ENCODE data around the gene RCN2. TPM values are rescaled to one million over a fixed set of nuclear protein-coding genes. Genes with fewer than 3 reads are reported as not detected.

Gene RCN2
- total RNA-seq, 2 donors from 2014 or later: 25.5 to 32.2 TPM

GRCh38 chr15:76973362-76973743, 41.8 kb downstream of the RCN2 start:
- H3K4me3 Mint-ChIP-seq: no peak overlapping the region
- H3K27ac Mint-ChIP-seq: peak overlapping the region; percentile 17 to 63
- ATAC-seq (peak; percentile 68 to 74), DNase-seq (ENCODE audit: low spot score) (no peak)
- peaks cover 26 to 27% of the 10 kb centered on the region in 2 donors for H3K4me1 Mint-ChIP-seq (ENCODE audit: low read depth in 2 of 2)
- H3K27me3 Mint-ChIP-seq: no peaks in the 10 kb centered on the region
- H3K36me3 Mint-ChIP-seq: no peaks in the 10 kb centered on the region
- no peaks in the 10 kb centered on the region for H3K9me3 Mint-ChIP-seq

- DNase-seq (ENCODE audit: low spot score) (no peak), ATAC-seq (peak in 1 of 2 donors; percentile 28)
- Mint-ChIP-seq H3K4me3 (no peak overlapping the region), H3K4me1 (ENCODE audit: low read depth in 2 of 2) (peaks cover 28 to 31% of the 10 kb centered on the region in 2 donors), H3K27ac (peak overlapping the region; percentile 17 to 63), H3K9me3 (no peaks in the 10 kb centered on the region), H3K36me3 (no peaks in the 10 kb centered on the region), H3K27me3 (no peaks in the 10 kb centered on the region)
These were observed 42.4 kb downstream of the RCN2 start for GRCh38 chr15:76973906-76974305.

- Mint-ChIP-seq H3K4me3 (no peak overlapping the region), H3K27ac (peak overlapping the region in 1 of 2 donors; percentile 63), H3K9me3 (no peaks in the 10 kb centered on the region), H3K4me1 (ENCODE audit: low read depth in 2 of 2) (peaks cover 28 to 32% of the 10 kb centered on the region in 2 donors), H3K27me3 (no peaks in the 10 kb centered on the region), H3K36me3 (no peaks in the 10 kb centered on the region)
- ATAC-seq: peak in 1 of 2 donors; percentile 6
- DNase-seq (ENCODE audit: low spot score): no peak
These were observed 43.0 kb downstream of the RCN2 start for GRCh38 chr15:76974456-76975036.

GRCh38 chr15:76976141-76976540, 44.6 kb downstream of the RCN2 start:
- DNase-seq (ENCODE audit: low spot score) (no peak), ATAC-seq (no peak)
- Mint-ChIP-seq H3K4me1 (ENCODE audit: low read depth in 2 of 2) (peaks cover 28 to 37% of the 10 kb centered on the region in 2 donors), H3K36me3 (no peaks in the 10 kb centered on the region), H3K4me3 (peak overlapping the region; percentile 18), H3K27me3 (no peaks in the 10 kb centered on the region), H3K27ac (peak overlapping the region; percentile 22 to 66), H3K9me3 (no peaks in the 10 kb centered on the region)

- Mint-ChIP-seq H3K36me3 (no peaks in the 10 kb centered on the region), H3K27ac (peak overlapping the region; percentile 22 to 66), H3K4me3 (peak overlapping the region; percentile 18), H3K4me1 (ENCODE audit: low read depth in 2 of 2) (peaks cover 28 to 37% of the 10 kb centered on the region in 2 donors), H3K27me3 (no peaks in the 10 kb centered on the region), H3K9me3 (no peaks in the 10 kb centered on the region)
- no peak for DNase-seq (ENCODE audit: low spot score)
- peak; percentile 80 to 82 for ATAC-seq
These were observed 45.2 kb downstream of the RCN2 start for GRCh38 chr15:76976572-76977270.

GRCh38 chr15:76978522-76979330, 47.2 kb downstream of the RCN2 start:
- H3K9me3 Mint-ChIP-seq: no peaks in the 10 kb centered on the region
- ATAC-seq: no peak
- H3K27ac Mint-ChIP-seq: no peak overlapping the region
- no peak overlapping the region for H3K4me3 Mint-ChIP-seq
- no peak for DNase-seq (ENCODE audit: low spot score)
- H3K27me3 Mint-ChIP-seq: no peaks in the 10 kb centered on the region
- H3K36me3 Mint-ChIP-seq: no peaks in the 10 kb centered on the region
- peaks cover 33 to 36% of the 10 kb centered on the region in 2 donors for H3K4me1 Mint-ChIP-seq (ENCODE audit: low read depth in 2 of 2)

DNA sequence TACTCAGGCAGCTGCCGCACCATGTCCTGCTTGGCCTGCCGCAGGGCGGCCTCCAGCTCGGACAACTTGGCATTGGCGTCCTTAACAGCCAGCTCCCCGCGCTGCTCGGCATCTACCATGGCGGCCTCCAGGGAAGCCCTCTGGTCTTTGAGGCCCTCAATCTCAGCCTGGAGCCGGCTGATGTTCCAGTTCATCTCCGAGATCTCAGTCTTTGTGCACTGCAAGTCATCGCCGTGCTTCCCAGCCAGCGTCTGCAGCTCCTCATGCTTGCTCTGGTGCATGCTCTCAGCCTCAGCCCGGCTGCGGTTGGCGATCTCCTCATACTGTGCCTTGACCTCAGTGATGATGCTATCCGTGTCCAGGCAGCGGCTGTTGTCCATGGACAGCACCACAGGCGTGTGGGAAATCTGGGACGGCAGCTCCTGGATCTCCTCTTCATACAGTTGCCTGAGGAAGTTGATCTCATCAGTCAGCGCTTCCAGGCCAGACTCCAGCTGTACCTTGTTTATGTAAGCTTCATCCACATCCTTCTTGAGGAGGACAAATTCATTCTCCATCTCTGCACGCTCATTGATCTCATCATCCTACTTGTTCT, 47.9 kb downstream of the RCN2 start:
- peaks cover 29 to 31% of the 10 kb centered on the region in 2 donors for H3K4me1 Mint-ChIP-seq (ENCODE audit: low read depth in 2 of 2)
- H3K27ac Mint-ChIP-seq: peak overlapping the region in 1 of 2 donors; percentile 23
- no peaks in the 10 kb centered on the region for H3K9me3 Mint-ChIP-seq
- H3K27me3 Mint-ChIP-seq: no peaks in the 10 kb centered on the region
- H3K4me3 Mint-ChIP-seq: no peak overlapping the region
- no peaks in the 10 kb centered on the region for H3K36me3 Mint-ChIP-seq
- no peak for DNase-seq (ENCODE audit: low spot score)
- ATAC-seq: no peak

GRCh38 chr15:76979996-76980520, 48.5 kb downstream of the RCN2 start:
- Mint-ChIP-seq H3K4me1 (ENCODE audit: low read depth in 2 of 2) (peaks cover 29 to 30% of the 10 kb centered on the region in 2 donors), H3K9me3 (no peaks in the 10 kb centered on the region), H3K27me3 (no peaks in the 10 kb centered on the region), H3K36me3 (no peaks in the 10 kb centered on the region), H3K4me3 (no peak overlapping the region), H3K27ac (peak overlapping the region in 1 of 2 donors; percentile 23)
- ATAC-seq (no peak), DNase-seq (ENCODE audit: low spot score) (no peak)

GRCh38 chr15:76982356-76982755, 50.8 kb downstream of the RCN2 start:
- H3K27ac Mint-ChIP-seq: peak overlapping the region; percentile 26 to 82
- DNase-seq (ENCODE audit: low spot score) (no peak), ATAC-seq (no peak)
- peaks cover 20 to 23% of the 10 kb centered on the region in 2 donors for H3K4me1 Mint-ChIP-seq (ENCODE audit: low read depth in 2 of 2)
- no peak overlapping the region for H3K4me3 Mint-ChIP-seq
- H3K27me3 Mint-ChIP-seq: no peaks in the 10 kb centered on the region
- H3K9me3 Mint-ChIP-seq: no peaks in the 10 kb centered on the region
- H3K36me3 Mint-ChIP-seq: no peaks in the 10 kb centered on the region

GRCh38 chr15:76982756-76983155, 51.2 kb downstream of the RCN2 start:
- Mint-ChIP-seq H3K27ac (peak overlapping the region; percentile 26 to 82), H3K9me3 (no peaks in the 10 kb centered on the region), H3K4me1 (ENCODE audit: low read depth in 2 of 2) (peaks cover 17 to 24% of the 10 kb centered on the region in 2 donors), H3K27me3 (no peaks in the 10 kb centered on the region), H3K4me3 (no peak overlapping the region), H3K36me3 (no peaks in the 10 kb centered on the region)
- DNase-seq (ENCODE audit: low spot score) (no peak), ATAC-seq (no peak)

DNA sequence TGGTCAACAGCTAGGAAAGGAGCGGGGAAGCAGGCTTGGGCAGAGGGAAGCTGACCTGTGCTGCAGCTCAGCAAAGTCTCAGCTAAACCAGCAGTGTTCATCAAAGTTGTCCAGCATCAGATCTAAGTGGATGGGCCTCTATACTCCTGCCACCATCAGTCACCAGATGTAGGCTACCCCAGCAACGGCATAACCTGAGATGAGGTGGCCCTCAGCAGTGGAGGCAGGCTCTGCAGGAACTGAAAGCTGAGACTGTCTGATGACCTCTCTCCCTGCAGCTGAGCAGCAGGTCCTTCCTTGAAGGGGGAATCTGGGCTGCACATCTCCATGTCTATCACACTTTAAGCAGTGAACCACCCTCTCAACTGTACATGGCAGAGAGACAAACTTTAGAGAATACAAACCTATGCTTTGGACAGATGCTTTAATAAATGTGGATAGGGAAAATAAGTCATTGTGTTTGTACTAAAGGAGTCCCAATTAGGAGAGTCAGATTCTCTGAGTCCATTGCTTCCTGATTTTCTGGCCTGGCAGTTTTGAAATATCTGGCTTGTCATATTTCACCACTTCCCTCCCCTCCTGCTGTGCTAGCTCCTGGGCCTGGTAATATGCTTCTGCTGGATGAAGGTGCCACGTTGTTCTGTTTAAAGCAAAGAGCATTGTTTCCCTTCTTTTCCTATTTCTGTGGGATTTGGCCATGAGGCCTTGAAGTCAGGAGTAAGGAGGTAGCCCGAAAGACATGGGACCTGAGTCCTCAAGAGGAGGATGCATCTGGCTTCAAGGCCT, 52.2 kb downstream of the RCN2 start:
- no peak overlapping the region for H3K4me3 Mint-ChIP-seq
- peaks cover 15 to 26% of the 10 kb centered on the region in 2 donors for H3K4me1 Mint-ChIP-seq (ENCODE audit: low read depth in 2 of 2)

GRCh38 chr15:76986743-76987142, 55.2 kb downstream of the RCN2 start:
- Mint-ChIP-seq H3K4me3 (no peak overlapping the region), H3K36me3 (no peaks in the 10 kb centered on the region), H3K27ac (peak overlapping the region; percentile 43 to 97), H3K9me3 (no peaks in the 10 kb centered on the region), H3K27me3 (no peaks in the 10 kb centered on the region), H3K4me1 (ENCODE audit: low read depth in 2 of 2) (peaks cover 23 to 25% of the 10 kb centered on the region in 2 donors)
- ATAC-seq (no peak), DNase-seq (ENCODE audit: low spot score) (no peak)

More for the DNA sequence above, 52.2 kb downstream of the RCN2 start:
- H3K36me3 Mint-ChIP-seq: no peaks in the 10 kb centered on the region
- ATAC-seq: no peak
- no peak overlapping the region for H3K27ac Mint-ChIP-seq
- no peaks in the 10 kb centered on the region for H3K9me3 Mint-ChIP-seq
- H3K27me3 Mint-ChIP-seq: no peaks in the 10 kb centered on the region
- no peak for DNase-seq (ENCODE audit: low spot score)

DNA sequence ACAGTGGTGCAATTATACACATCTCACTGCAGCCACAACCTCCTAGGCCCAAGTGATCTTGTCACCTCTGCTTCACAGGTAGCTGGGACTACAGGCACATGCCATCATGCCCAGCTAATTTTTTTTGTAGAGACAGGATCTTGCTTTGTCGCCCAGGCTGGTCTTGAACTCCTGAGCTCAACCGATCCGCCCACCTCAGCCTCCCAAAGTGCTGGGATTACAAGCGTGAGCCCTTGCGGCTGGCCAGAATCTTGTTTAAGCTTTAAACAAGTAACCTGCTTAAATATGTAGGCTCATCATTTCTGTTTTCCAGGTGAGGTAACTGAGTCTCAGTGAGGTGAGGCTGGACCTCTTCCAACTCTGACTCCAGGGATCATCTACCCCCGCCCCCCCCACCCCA, 55.7 kb downstream of the RCN2 start:
- Mint-ChIP-seq H3K27ac (peak overlapping the region; percentile 84 to 97), H3K4me1 (ENCODE audit: low read depth in 2 of 2) (peaks cover 17 to 25% of the 10 kb centered on the region in 2 donors), H3K9me3 (no peaks in the 10 kb centered on the region), H3K4me3 (no peak overlapping the region), H3K36me3 (no peaks in the 10 kb centered on the region), H3K27me3 (no peaks in the 10 kb centered on the region)
- ATAC-seq (no peak), DNase-seq (ENCODE audit: low spot score) (no peak)

Measured in natural killer cell treated with Interleukin-12 subunit alpha and Interleukin-12 subunit beta and Interleukin-15 and Interleukin-18, amount 100 ng/mL, for 72 hours (primary cell).